GM12878 (cell line): ENCODE results near the gene ASS1. TPM values are rescaled to one million over a fixed set of nuclear protein-coding genes. Genes with fewer than 3 reads are reported as not detected.

Experiments
- ATAC-seq: fragments of 200-7000 bp; cut with Tn5 transposase; 3 replicates; pipeline ENCODE4 v1.9.1; 2020; ENCODE audit warnings: mild to moderate bottlenecking, moderate library complexity
- BruUV-seq: library from RNA; stranded (reverse); fragments of 400-500 nt; replicated peaks from 2 replicates; lab custom pipeline; 2021; lab: Mats Ljungman, UMichigan
- CTCF ChIA-PET: fragments of 300-600 bp; sonication (Branson Sonifier 250); formaldehyde crosslinking; extraction: SDS; loops from one replicate; lab custom pipeline; 2021; ENCODE audit warnings: inconsistent platforms; lab: Yijun Ruan, JAX
- POLR2A ChIA-PET: fragments of 350-600 bp; formaldehyde crosslinking; extraction: SDS; loops from one replicate; lab custom pipeline; 2021; ENCODE audit warnings: inconsistent platforms; lab: Charles Lee
- RAD21 ChIA-PET: fragments of 300-600 bp; sonication (Branson Sonifier 250); formaldehyde crosslinking; loops from one replicate; lab custom pipeline; 2023; ENCODE audit warnings: antibody characterized with exemption; ENCODE audit not compliant: unreplicated experiment; lab: Charles Lee
- SMC1A ChIA-PET: fragments of 300-600 bp; sonication (Branson Sonifier 250); formaldehyde crosslinking; loops from one replicate; lab custom pipeline; 2023; ENCODE audit not compliant: unreplicated experiment, uncharacterized antibody; lab: Charles Lee
- DNase-seq: peaks from one replicate; pipeline ENCODE4 v3.0.0-alpha.2; 2011; ENCODE audit warnings: low read depth, low spot score
- FAIRE-seq: peaks from 3 replicates; lab custom pipeline; 2011; peaks lifted over from hg19 to GRCh38; lab: Jason Lieb, UNC
- H2AFZ ChIP-seq: 2 replicates; pipeline ENCODE4 v1.6.0; 2011; ENCODE audit warnings: low read depth, low read length, control low read depth; ENCODE audit not compliant: control insufficient read depth
- H3K27ac ChIP-seq: 2 replicates; pipeline ENCODE4 v1.5.1; 2011; ENCODE audit warnings: control low read depth; ENCODE audit not compliant: control insufficient read depth, insufficient read depth
- H3K27me3 ChIP-seq, 2 experiments: replicated peaks in 1 of 2; 2 replicates each; pipeline versions ENCODE4 v1.6.0 to v1.6.1; 2011; ENCODE audit warnings: low read length in 1 of 2; ENCODE audit not compliant: control insufficient read depth in 2 of 2, insufficient read depth in 2 of 2
- H3K36me3 ChIP-seq, 2 experiments: 2 replicates each; pipeline ENCODE4 v1.5.1; 2011; ENCODE audit warnings: low read length in 1 of 2; ENCODE audit not compliant: control insufficient read depth in 2 of 2, insufficient read depth in 2 of 2
- H3K4me1 ChIP-seq: 2 replicates; pipeline ENCODE4 v1.6.1; 2011; ENCODE audit warnings: mild to moderate bottlenecking, low read length, moderate library complexity, mixed read lengths; ENCODE audit not compliant: control insufficient read depth, insufficient read depth
- H3K4me2 ChIP-seq: 2 replicates; pipeline ENCODE4 v1.6.0; 2011; ENCODE audit warnings: control low read depth; ENCODE audit not compliant: control insufficient read depth, insufficient read depth
- H3K4me3 ChIP-seq: fragments of 200-600 bp; sonication (generic); 2 replicates; pipeline ENCODE4 v1.5.1; 2016
- H3K79me2 ChIP-seq: 2 replicates; pipeline ENCODE4 v1.6.0; 2011; ENCODE audit warnings: low read length; ENCODE audit not compliant: control insufficient read depth, insufficient read depth
- H3K9ac ChIP-seq: 2 replicates; pipeline ENCODE4 v1.8.0; 2011; ENCODE audit warnings: low read length, control low read depth, mixed read lengths; ENCODE audit not compliant: control insufficient read depth, insufficient read depth
- H3K9me3 ChIP-seq: replicated peaks from 3 replicates; pipeline ENCODE4 v1.5.1; 2011; ENCODE audit warnings: mild to moderate bottlenecking, low read length; ENCODE audit not compliant: control insufficient read depth, insufficient read depth
- H4K20me1 ChIP-seq: 2 replicates; pipeline ENCODE4 v1.6.0; 2011; ENCODE audit not compliant: control insufficient read depth, insufficient read depth
- BCL11A ChIP-seq: IDR thresholded peaks from 2 replicates; pipeline ENCODE4 v1.6.1; 2011; ENCODE audit warnings: low read depth, low read length
- BHLHE40 ChIP-seq, 2 experiments: fragments of 450-650 bp in 1 of 2; IDR thresholded peaks; 2 replicates each; pipeline ENCODE4 v1.6.1; 2011 to 2017; ENCODE audit warnings: low read depth in 2 of 2, borderline replicate concordance in 1 of 2, improper control_type of control experiment in 1 of 2, low read length in 1 of 2, mild to moderate bottlenecking in 1 of 2
- CEBPB ChIP-seq, 2 experiments: fragments of 150-350 bp in 1 of 2; IDR thresholded peaks; 2 replicates each; pipeline ENCODE4 v1.6.1; 2012 to 2014; ENCODE audit warnings: low read depth in 2 of 2, low read length in 2 of 2, borderline replicate concordance in 1 of 2, inconsistent platforms in 1 of 2
- LARP7 ChIP-seq: fragments of 450-650 bp; IDR thresholded peaks from 2 replicates; pipeline ENCODE4 v1.6.1; 2017; ENCODE audit warnings: mild to moderate bottlenecking
- SREBF1 ChIP-seq: IDR thresholded peaks from 2 replicates; pipeline ENCODE4 v1.6.1; 2012; ENCODE audit warnings: mild to moderate bottlenecking, low read length
- TCF3 ChIP-seq: IDR thresholded peaks from 2 replicates; pipeline ENCODE4 v1.6.1; 2012; ENCODE audit warnings: low read depth, mild to moderate bottlenecking, low read length, borderline replicate concordance; ENCODE audit not compliant: insufficient read depth
- whole genome bisulfite sequencing: methylation state at CpG from one replicate; pipeline ENCODE4 v1.1.6; 2016; ENCODE audit warnings: low lambda C conversion rate; ENCODE audit not compliant: insufficient replicate concordance, insufficient coverage; ENCODE audit errors: missing lambda C conversion rate; 5-methylcytosine and 5-hydroxymethylcytosine counted together
- in situ Hi-C: fragments of 300-500 bp; cut with MboI; formaldehyde crosslinking; loops from 9 replicates; pipeline ENCODE4 v1.14.3; 2018; ENCODE audit warnings: mixed read lengths
- intact Hi-C: fragments of 100-400 bp; cut with micrococcal nuclease; formaldehyde crosslinking; loops from one replicate; pipeline ENCODE4 v1.14.2; 2022; ENCODE audit not compliant: unreplicated experiment
- polyA plus RNA-seq, 11 experiments: library from polyadenylated mRNA; depleted of rRNA in 4 of 11; unstranded in 6 of 11; stranded (reverse) in 5 of 11; fragments of >200 nt; fragmentation: Nextera tagmentation in 4 of 11; fragmentation: Illumina TruSeq in 1 of 11; extraction: Ambion mirVana in 4 of 11; extraction: Trizol in 1 of 11; gene quantifications; 1 replicate in 1 of 11; 2 replicates in 10 of 11; pipeline versions ENCODE4 v1.2.1 to v1.2.3, GENCODE V29; 2011 to 2016; ENCODE audit warnings: inconsistent platforms in 2 of 11, missing spikeins in 2 of 11, low read depth in 1 of 11
- total RNA-seq, 4 experiments: library from RNA; depleted of rRNA in 3 of 4; stranded (reverse); fragments of >200 nt in 3 of 4; fragmentation: Illumina TruSeq in 1 of 4; extraction: Trizol in 1 of 4; gene quantifications; 2 replicates each; pipeline versions ENCODE4 v1.2.1 to v1.2.3, GENCODE V29; 2013 to 2021
- TF ChIP-seq, protein P1 (sequence below): fragments of 450-650 bp; formaldehyde crosslinking; IDR thresholded peaks from 2 replicates; pipeline ENCODE4 v1.4.0; 2020; ENCODE audit warnings: mild to moderate bottlenecking, moderate library complexity

Gene ASS1
- total and polyA plus RNA-seq, 10 of the 15 experiments (the other 5 are each of a cell fraction or from before 2014, with no cell fraction given), result 0.10 to 6.1 (median 0.28) TPM; not detected in 3

- Histone ChIP-seq H3K9ac (no peak overlapping the region), H3K4me2 (no peak overlapping the region), H3K27me3 (no peaks in the 10 kb centered on the region; a peak in 1 of 4 replicates), H3K36me3 (no peaks in the 10 kb centered on the region), H3K4me3 (no peak overlapping the region), H4K20me1 (no peaks in the 10 kb centered on the region), H3K9me3 (no peaks in the 10 kb centered on the region), H3K4me1 (no peaks in the 10 kb centered on the region), H3K79me2 (no peaks in the 10 kb centered on the region), H2AFZ (no peak overlapping the region), H3K27ac (no peak overlapping the region)
- no TSS peak for BruUV-seq
- POLR2A ChIA-PET, result no interaction called here
- FAIRE-seq (no peak), DNase-seq (no peak), ATAC-seq (peak; percentile 55)
- CTCF ChIA-PET, result no interaction called here
- intact Hi-C loops, result no loop called here
- SMC1A ChIA-PET, result no interaction called here
- WGBS, result 15% methylated on average over 4 of the region's 4 CpGs
- in situ Hi-C loops, result no loop called here
- peak in 1 of 2 experiments; percentile 41; a peak in 1 of 4 replicates for TF ChIP-seq BHLHE40 (IDR thresholded peaks at IDR 0.05; ENCODE audit: borderline replicate concordance in 1 of 2, low read depth in 2 of 2, low read length in 1 of 2)
- TF ChIP-seq BCL11A, result no peak
- RAD21 ChIA-PET, result no interaction called here
Observed at GRCh38 chr9:130409246-130409645, 35.5 kb upstream of the ASS1 start.

GRCh38 chr9:130410443-130410842 is 34.3 kb upstream of the ASS1 start:
- in situ Hi-C loops, result no loop called here
- TF ChIP-seq, protein P1, sequence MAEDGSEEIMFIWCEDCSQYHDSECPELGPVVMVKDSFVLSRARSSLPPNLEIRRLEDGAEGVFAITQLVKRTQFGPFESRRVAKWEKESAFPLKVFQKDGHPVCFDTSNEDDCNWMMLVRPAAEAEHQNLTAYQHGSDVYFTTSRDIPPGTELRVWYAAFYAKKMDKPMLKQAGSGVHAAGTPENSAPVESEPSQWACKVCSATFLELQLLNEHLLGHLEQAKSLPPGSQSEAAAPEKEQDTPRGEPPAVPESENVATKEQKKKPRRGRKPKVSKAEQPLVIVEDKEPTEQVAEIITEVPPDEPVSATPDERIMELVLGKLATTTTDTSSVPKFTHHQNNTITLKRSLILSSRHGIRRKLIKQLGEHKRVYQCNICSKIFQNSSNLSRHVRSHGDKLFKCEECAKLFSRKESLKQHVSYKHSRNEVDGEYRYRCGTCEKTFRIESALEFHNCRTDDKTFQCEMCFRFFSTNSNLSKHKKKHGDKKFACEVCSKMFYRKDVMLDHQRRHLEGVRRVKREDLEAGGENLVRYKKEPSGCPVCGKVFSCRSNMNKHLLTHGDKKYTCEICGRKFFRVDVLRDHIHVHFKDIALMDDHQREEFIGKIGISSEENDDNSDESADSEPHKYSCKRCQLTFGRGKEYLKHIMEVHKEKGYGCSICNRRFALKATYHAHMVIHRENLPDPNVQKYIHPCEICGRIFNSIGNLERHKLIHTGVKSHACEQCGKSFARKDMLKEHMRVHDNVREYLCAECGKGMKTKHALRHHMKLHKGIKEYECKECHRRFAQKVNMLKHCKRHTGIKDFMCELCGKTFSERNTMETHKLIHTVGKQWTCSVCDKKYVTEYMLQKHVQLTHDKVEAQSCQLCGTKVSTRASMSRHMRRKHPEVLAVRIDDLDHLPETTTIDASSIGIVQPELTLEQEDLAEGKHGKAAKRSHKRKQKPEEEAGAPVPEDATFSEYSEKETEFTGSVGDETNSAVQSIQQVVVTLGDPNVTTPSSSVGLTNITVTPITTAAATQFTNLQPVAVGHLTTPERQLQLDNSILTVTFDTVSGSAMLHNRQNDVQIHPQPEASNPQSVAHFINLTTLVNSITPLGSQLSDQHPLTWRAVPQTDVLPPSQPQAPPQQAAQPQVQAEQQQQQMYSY (CRISPR knock-in tag), result no peak
- TF ChIP-seq CEBPB (IDR thresholded peaks at IDR 0.05; ENCODE audit: borderline replicate concordance in 1 of 2, low read depth in 2 of 2, low read length in 2 of 2) (no peak), TCF3 (no peak), BCL11A (no peak), SREBF1 (no peak), LARP7 (no peak)
- TF ChIP-seq, all 136 proteins: peak for 0
- no peaks in the 10 kb centered on the region for H3K4me1 ChIP-seq
- ATAC-seq (no peak), FAIRE-seq (no peak), DNase-seq (no peak)
- SMC1A ChIA-PET, result no interaction called here
- H3K27ac ChIP-seq, result no peak overlapping the region
- H3K9me3 ChIP-seq, result no peaks in the 10 kb centered on the region
- CTCF ChIA-PET, result no interaction called here
- POLR2A ChIA-PET, result no interaction called here
- H2AFZ ChIP-seq, result no peak overlapping the region
- H3K4me2 ChIP-seq, result no peak overlapping the region
- H3K9ac ChIP-seq, result no peak overlapping the region
- H3K4me3 ChIP-seq, result no peak overlapping the region
- no peaks in the 10 kb centered on the region for H3K36me3 ChIP-seq
- H3K79me2 ChIP-seq, result no peaks in the 10 kb centered on the region
- RAD21 ChIA-PET, result no interaction called here
- intact Hi-C loops, result no loop called here
- H3K27me3 ChIP-seq, result no peaks in the 10 kb centered on the region
- H4K20me1 ChIP-seq, result no peaks in the 10 kb centered on the region
- no TSS peak for BruUV-seq
- WGBS, result 58% methylated on average over 12 of the region's 12 CpGs
